ENCODE data around the gene PRKD1. TPM values are rescaled to one million over a fixed set of nuclear protein-coding genes. Genes with fewer than 3 reads are reported as not detected.

Gene PRKD1
- total RNA-seq, 4 donors from 2014 or later: 1.2 to 6.7 (median 2.3) TPM

DNA sequence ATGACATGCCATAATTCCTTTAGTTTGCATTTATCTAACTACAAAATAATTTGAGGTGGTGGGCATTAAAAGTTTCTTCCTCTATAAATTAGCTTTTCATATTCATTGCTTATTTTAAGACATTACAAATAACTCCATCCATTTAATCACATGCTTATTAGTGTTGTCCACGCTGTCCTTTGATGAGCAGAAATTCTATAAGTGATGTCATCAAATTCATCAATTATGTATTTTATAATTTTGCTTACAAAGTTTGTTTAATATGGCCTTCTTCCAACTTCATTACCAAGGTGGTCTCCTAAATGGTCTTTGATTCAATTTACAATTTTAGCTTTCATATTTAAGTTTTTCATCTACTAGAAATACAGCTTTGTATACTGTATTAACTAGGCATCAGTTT lies 173.5 kb downstream of the PRKD1 start:
- no peak for DNase-seq (ENCODE audit: low spot score in 2 of 2)
- no peak overlapping the region for H3K4me3 ChIP-seq (ENCODE audit: low read depth, poor library complexity, severe bottlenecking)
- 53 to 88% methylated on average over 1 of the region's 1 CpG for WGBS, 2 donors
- intact Hi-C loops (cut with DNase I; ENCODE audit: low total_unique reads): no loop called here
- TF ChIP-seq, protein P1, sequence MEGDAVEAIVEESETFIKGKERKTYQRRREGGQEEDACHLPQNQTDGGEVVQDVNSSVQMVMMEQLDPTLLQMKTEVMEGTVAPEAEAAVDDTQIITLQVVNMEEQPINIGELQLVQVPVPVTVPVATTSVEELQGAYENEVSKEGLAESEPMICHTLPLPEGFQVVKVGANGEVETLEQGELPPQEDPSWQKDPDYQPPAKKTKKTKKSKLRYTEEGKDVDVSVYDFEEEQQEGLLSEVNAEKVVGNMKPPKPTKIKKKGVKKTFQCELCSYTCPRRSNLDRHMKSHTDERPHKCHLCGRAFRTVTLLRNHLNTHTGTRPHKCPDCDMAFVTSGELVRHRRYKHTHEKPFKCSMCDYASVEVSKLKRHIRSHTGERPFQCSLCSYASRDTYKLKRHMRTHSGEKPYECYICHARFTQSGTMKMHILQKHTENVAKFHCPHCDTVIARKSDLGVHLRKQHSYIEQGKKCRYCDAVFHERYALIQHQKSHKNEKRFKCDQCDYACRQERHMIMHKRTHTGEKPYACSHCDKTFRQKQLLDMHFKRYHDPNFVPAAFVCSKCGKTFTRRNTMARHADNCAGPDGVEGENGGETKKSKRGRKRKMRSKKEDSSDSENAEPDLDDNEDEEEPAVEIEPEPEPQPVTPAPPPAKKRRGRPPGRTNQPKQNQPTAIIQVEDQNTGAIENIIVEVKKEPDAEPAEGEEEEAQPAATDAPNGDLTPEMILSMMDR (IDR thresholded peaks at IDR 0.05): no peak
- TF ChIP-seq POLR2A (IDR thresholded peaks at IDR 0.05): no peak

DNA sequence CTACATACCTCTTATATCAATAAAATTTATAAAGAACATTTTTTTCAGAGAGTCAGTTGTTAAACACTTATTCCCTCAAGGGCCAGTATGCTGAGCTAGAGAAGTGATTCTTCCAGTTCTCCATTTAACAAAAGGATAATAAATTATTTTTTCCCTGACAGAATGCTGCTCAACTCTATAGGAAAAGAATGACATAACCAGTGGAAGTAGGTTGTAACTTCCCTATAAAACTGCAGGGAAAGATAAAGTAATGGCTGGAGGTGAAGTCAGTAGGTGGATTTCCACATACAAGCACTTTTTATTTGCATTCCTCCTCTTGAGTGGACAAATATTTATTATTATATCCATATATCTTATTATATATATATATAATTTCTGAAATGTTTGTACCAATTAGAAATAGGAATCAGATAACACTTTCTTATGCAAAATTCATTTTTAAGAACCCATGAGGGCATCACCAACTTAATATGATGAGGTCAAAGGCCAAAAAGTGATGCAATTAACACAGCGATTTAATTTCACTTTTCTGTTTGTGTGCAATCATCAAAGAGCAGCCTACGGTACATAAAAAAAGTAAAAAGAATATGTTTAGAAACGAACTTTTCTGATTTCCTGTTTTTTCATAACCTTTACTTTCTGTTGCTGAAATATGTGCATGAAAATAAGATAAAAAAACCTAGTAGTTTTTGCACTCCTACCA lies 175.3 kb downstream of the PRKD1 start:
- intact Hi-C loops (cut with DNase I; ENCODE audit: low total_unique reads): no loop called here
- no peak for TF ChIP-seq POLR2A (IDR thresholded peaks at IDR 0.05)
- TF ChIP-seq, protein P1 (IDR thresholded peaks at IDR 0.05): no peak
- no peak overlapping the region for H3K4me3 ChIP-seq (ENCODE audit: low read depth, poor library complexity, severe bottlenecking)
- 74% methylated on average over 3 of the region's 3 CpGs for WGBS, 2 donors
- no peak for DNase-seq (ENCODE audit: low spot score in 2 of 2)

DNA sequence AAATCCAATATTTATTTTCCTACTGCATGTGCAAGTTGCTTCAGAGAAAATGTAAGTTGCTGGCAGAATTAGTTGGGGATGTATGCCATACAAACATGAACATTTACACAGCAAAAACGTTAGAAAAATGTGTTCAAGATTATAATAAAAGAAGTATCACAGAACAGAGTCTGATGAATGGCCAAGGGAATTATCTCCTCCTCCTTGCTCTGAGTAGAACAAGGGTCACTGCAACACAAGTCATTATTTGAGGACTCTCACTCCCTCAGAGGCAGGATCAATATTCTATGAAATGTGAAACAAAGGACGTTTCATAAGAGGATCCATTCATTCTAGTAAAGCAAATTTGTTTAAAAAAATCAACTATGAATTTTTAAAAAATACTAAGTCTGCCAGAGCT lies 177.8 kb downstream of the PRKD1 start:
- intact Hi-C loops (cut with DNase I; ENCODE audit: low total_unique reads): no loop called here
- DNase-seq (ENCODE audit: low spot score in 2 of 2): no peak

DNA sequence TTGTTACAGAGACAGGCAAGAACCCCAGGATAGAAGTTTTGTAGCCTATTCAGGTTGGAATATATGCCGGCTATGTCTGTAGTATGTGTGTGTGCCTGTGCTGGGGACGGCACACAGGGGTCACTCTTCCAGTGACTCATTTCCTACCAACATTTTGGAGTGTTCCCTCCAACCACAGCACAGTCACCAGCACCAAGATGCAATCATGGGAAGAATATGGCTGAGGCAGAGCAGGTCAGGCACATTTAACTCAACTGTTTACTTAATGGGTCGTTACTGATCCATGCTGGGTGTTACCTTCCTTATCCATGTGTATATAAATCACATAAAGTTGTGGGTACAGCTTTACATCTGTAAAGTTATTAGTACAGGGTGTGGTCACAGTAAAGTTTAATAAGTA lies 178.3 kb downstream of the PRKD1 start:
- no peak for DNase-seq (ENCODE audit: low spot score in 2 of 2)
- no peak overlapping the region for H3K4me3 ChIP-seq (ENCODE audit: low read depth, poor library complexity, severe bottlenecking)
- 54 to 68% methylated on average over 3 of the region's 3 CpGs for WGBS, 2 donors
- no peak for TF ChIP-seq POLR2A (IDR thresholded peaks at IDR 0.05)
- TF ChIP-seq, protein P1 (IDR thresholded peaks at IDR 0.05): no peak
- intact Hi-C loops (cut with DNase I; ENCODE audit: low total_unique reads): no loop called here

More for the DNA sequence above, 177.8 kb downstream of the PRKD1 start:
- no peak overlapping the region for H3K4me3 ChIP-seq (ENCODE audit: low read depth, poor library complexity, severe bottlenecking)
- TF ChIP-seq, protein P1 (IDR thresholded peaks at IDR 0.05): no peak
- no peak for TF ChIP-seq POLR2A (IDR thresholded peaks at IDR 0.05)
- 36 to 54% methylated on average over 2 of the region's 2 CpGs for WGBS, 2 donors

DNA sequence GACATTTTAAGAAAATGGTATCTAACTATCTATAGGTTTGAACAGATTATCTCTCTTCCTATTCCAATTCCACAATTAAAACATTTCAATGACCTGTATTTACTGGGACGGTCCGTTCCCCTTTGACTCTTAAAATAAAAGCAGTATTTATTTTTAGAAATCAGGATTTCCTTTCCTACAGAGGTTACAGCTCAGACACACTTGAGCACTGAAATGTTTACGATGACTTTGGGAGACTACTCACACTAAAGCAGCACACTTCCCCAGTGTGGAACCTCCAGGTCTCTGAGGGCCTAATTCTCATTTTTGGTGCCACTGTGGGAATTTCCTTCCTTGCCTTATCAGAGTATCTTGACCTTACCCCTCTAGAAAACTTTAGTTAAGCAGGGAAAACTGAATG lies 181.8 kb downstream of the PRKD1 start:
- no peak for TF ChIP-seq POLR2A (IDR thresholded peaks at IDR 0.05)
- TF ChIP-seq, protein P1 (IDR thresholded peaks at IDR 0.05): no peak
- intact Hi-C loops (cut with DNase I; ENCODE audit: low total_unique reads): no loop called here
- no peak for DNase-seq (ENCODE audit: low spot score in 2 of 2)
- no peak overlapping the region for H3K4me3 ChIP-seq (ENCODE audit: low read depth, poor library complexity, severe bottlenecking)
- WGBS, 2 donors: 67 to 85% methylated on average over 3 of the region's 3 CpGs

DNA sequence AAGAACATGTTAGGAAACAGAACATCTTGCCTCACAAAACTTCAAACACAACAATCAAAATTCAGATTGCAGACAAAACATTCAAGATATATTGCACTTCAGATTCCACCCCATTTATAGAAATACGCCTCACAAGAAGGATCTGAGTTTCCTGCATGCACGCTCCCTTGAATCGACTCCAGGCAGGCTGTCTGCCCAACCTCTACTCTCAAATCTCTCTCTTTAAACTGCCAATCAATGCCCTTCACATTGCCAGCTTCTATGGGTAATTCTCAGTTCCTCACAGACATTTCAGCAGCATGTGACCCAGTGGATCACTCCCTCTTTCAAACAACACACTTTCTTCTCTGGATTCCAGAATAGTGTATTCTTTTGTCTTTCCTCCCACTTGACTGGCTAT lies 184.1 kb downstream of the PRKD1 start:
- H3K4me3 ChIP-seq (ENCODE audit: low read depth, poor library complexity, severe bottlenecking): no peak overlapping the region
- intact Hi-C loops (cut with DNase I; ENCODE audit: low total_unique reads): no loop called here
- WGBS, 2 donors: 41 to 42% methylated on average over 3 of the region's 3 CpGs
- no peak for TF ChIP-seq POLR2A (IDR thresholded peaks at IDR 0.05)
- TF ChIP-seq, protein P1 (IDR thresholded peaks at IDR 0.05): no peak
- no peak for DNase-seq (ENCODE audit: low spot score in 2 of 2)
